Measurements from ENCODE around the gene OR4D10.
A peak's percentile ranks its signal among the peaks of the same experiment; 100 is the strongest.
"Not testable (repeated sequence)": the region's sequence is repeated elsewhere in the genome, so short reads cannot be mapped to it uniquely, and the experiment has no call there.

OR4D10 gene

GRCh38 chr11:59436169-59436568 lies 36.9 kb upstream of the OR4D10 start, which contains the start of gene OR5A1:
TSS of gene OR5A1 (plus strand) at chr11:59436469. CDS start at chr11:59443169, 6,700 bp downstream.
- TF ChIP-seq CTCF (IDR thresholded peaks at IDR 0.05; ENCODE audit: low read length, missing control alignments) = no peak
- H3K4me3 ChIP-seq (replicated peaks; ENCODE audit: low read depth, low read length) = no peak within 1 kb of the TSS
- no peak for DNase-seq (ENCODE audit: low read depth)

DNA sequence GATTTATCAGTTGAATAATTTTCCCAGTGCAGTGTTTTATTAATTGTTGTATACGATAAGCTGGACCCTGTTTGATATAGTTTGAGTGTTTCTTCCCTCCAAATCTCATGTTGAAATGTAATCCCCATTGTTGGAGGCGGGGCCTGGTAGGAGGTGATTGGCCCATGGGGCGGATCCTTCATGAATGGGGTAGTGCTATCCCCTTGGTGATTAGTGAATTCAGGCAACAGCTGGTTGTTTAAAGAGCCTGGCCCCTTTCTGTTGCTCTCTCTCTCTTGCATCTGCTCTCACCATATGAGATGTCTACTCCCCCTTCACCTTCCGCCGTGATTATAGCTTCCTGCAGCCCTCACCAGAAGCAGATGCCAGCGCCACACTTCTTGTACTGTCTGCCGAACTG lies 35.3 kb upstream of the OR4D10 start:
- TF ChIP-seq CTCF (IDR thresholded peaks at IDR 0.05; ENCODE audit: low read length, missing control alignments) = no peak
- DNase-seq (ENCODE audit: low read depth) = no peak
- H3K4me3 ChIP-seq (replicated peaks; ENCODE audit: low read depth, low read length) = no peak overlapping the region

DNA sequence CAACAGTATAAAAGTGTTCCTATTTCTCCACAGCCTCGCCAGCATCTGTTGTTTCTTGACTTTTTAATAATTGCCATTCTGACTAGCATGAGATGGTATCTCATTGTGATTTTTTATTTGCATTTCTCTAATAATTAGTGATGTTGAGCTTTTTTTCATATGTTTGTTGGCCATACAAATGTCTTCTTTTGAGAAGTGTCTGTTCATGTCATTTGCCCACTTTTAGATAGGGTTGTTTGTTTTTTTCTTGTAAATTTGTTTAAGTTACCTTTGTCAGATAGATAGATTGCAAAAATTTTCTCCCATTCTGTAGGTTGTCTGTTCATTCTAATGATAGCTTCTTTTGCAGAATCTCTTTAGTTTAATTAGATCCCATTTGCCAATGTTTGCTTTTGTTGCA lies 27.5 kb upstream of the OR4D10 start:
- H3K4me3 ChIP-seq (replicated peaks; ENCODE audit: low read depth, low read length); DNase-seq (ENCODE audit: low read depth): not testable (repeated sequence)

DNA sequence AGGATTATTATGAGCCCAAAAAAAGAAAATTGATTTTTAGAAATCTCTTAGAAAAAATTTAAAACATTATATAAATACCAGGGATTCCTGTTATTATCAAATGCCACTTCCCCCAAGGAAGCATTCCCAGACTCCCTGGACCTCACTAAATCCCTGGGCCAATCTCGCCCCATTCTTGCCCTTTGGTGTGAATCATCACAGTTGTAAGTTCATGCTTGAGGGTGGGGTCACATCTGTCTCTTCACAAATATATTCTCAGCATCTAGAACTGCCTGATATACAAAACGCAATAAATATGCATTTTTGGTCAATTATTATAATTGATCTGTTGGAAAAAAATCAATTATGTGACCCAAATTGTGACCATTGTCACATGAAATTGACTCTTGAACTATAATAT lies 24.6 kb upstream of the OR4D10 start:
- DNase-seq (ENCODE audit: low read depth) = no peak
- no peak overlapping the region for H3K4me3 ChIP-seq (replicated peaks; ENCODE audit: low read depth, low read length)
- no peak for TF ChIP-seq CTCF (IDR thresholded peaks at IDR 0.05; ENCODE audit: low read length, missing control alignments)

DNA sequence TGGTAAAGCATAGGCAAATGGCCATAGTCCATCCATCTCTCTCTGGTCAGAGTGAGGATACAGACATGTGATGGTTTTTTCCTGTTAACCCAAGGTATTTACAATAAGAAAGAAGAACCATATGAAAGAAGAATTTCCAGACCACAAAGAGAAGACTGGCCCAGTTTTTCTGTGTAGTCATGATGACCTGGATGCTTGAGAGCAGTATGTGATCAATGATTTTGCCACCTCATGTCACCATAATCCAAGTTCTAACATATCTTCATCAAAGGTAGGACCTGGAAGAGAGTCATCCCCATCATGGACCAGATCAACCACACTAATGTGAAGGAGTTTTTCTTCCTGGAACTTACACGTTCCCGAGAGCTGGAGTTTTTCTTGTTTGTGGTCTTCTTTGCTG lies 16.5 kb upstream of the OR4D10 start, which contains the start of gene OR4D6:
TSS of gene OR4D6 (plus strand) at position 301 of the 400 bp plus-strand sequence. CDS start at position 301, 0 bp downstream.
- H3K4me3 ChIP-seq (replicated peaks; ENCODE audit: low read depth, low read length) = no peak within 1 kb of the TSS
- no peak for TF ChIP-seq CTCF (IDR thresholded peaks at IDR 0.05; ENCODE audit: low read length, missing control alignments)
- no peak for DNase-seq (ENCODE audit: low read depth)

GRCh38 chr11:59459916-59460315 lies 13.2 kb upstream of the OR4D10 start:
- DNase-seq (ENCODE audit: low read depth) = no peak
- TF ChIP-seq CTCF (IDR thresholded peaks at IDR 0.05; ENCODE audit: low read length, missing control alignments) = no peak
- H3K4me3 ChIP-seq (replicated peaks; ENCODE audit: low read depth, low read length) = no peak overlapping the region

DNA sequence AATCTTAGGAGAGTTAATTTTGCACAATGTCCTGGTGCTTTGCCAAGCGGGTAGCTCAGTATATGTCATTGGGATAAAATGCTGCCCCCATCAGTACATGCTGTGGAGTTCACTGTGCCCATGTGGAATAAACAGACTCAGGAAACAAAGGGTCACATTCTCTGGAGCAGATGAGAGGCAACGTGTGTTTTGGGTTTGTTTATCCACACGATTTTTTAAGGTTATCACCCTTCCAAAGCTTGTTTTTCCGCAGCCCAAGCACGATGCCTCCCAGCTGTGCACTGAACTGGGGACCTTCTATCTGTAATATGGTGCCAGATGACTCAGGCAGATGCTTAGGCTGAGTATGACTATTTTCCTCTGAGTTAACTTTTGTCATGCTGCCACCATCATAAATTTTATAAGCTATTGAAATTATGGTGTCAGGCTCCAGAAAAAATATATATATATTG lies 9.9 kb upstream of the OR4D10 start:
- no peak overlapping the region for H3K4me3 ChIP-seq (replicated peaks; ENCODE audit: low read depth, low read length)
- DNase-seq (ENCODE audit: low read depth) = peak; percentile 33
- TF ChIP-seq CTCF (IDR thresholded peaks at IDR 0.05; ENCODE audit: low read length, missing control alignments) = no peak

All from fibroblast of pulmonary artery (primary cell).